Dedifferentiated amniotic fluid mesenchymal stem cell (primary cell): ENCODE data around the gene HMGN3.

ENCODE experiments used
- DNase-seq: peaks from one replicate; pipeline ENCODE4 v3.0.0-alpha.2; 2016; ENCODE audit errors: extremely low spot score

Gene HMGN3

GRCh38 chr6:79232696-79233462 lies 1.6 kb downstream of the HMGN3 start:
- no peak for DNase-seq

DNA sequence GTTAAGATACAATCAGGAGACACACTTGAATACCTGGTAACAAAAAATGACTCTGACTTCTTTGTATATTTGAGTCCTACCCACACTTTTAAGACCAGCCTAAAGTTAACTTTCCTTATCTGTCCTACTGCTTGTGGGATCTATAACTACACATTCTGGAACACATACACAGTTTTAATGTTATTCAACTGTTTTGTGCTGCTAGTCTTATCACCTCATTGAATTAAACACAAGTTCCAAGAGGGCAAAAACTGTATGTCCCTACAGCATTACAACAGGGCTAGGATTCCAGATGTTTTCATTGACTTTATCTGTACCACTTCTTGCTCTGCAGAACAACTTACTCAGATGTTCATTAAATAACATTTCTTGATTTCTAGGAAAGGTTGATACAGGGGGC lies 2.8 kb downstream of the HMGN3 start:
- DNase-seq, result no peak

DNA sequence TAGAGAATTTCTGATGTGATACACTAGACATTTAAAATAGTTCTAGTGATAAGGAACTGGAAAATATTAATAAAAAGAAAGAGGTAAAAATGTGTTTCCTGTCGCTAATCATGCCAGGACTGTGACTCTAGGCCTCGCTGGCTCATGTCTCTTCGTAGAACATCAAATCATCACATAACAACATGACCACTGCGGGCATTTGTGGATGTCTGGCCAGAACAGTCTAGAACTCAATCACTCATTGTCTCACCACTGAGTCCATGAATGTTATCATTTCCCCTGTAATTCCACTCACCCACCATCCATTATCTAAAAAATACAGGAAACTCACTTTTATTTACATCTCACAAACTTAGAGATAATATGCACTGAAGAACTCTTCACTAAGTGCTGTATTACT lies 3.4 kb downstream of the HMGN3 start:
- no peak for DNase-seq

GRCh38 chr6:79230149-79230548 lies 4.3 kb downstream of the HMGN3 start:
- DNase-seq, result no peak

DNA sequence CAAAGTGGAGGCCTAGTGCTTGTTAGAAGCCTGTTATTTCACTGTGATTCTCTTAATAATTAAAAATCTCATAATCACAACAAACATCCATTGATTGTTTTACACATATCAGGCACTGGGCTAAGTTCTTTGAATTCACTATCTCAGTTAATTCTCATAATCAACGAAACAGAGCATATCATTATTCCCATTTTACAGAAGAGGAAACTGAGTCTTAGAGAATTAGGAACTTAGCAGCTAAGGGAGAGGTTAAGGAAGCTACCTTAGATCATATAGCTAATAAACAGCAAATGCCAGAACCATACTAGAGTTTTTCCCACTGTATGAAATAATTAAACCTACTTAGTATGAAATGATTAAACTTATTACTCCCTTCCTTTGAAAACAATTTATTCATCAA lies 7.0 kb downstream of the HMGN3 start:
- no peak for DNase-seq

DNA sequence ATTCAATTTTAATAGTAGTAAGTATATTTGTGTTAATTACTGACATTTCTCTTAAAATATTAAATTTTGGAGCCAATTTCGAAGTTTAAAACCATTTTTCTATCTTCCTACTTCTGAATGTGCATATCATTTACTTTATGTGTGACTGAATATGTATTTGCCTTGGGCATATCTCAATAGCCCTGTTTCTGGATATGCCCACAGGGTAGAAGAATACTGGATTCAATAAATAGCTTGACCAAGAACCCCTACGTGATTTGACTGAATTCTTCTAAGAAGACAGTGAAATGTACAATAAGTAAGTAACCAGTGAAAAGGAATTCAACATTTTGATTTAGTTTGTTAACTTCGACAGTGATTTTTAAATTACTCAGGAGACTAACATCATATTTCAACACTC lies 7.8 kb downstream of the HMGN3 start:
- no peak for DNase-seq

DNA sequence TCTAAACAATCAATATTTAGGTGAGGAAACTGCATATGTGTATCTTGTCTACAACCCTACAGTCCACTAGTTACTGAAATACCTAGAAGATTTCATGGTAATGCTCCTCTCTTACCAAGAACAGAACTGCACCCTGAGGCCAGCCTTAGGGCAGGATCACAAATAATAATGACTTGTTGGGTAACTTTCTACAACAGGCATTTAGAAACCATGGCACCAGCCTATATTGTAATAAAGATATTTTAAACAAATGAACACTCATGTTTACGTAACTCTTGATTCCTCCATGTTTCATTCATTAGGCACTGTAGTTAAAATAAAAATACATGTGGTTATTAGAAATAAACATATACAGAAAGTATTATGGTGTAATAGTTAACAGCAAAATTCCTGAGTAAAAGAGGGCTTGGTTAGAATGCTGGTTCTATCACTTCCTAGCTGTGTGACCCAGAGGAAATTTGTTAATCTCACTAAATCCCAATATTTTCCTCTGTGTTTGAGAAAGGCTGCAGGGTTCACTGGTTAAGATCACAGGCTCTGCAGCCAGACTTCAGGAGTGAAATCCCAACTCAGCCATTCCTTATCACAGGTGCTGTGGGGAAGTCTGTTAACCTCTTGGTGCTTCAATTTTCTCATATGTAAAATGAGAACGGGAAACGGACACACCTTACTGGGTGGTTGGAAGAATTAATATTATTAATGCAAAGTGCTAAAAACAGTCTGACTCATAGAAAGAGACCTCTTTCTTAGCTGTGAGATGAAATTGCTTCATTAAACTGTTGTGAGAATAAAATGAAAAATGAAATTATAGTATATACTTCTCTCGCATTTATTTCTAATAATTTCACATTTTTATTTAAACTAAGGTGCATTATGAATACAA lies 8.5 kb downstream of the HMGN3 start:
- DNase-seq, result no peak

DNA sequence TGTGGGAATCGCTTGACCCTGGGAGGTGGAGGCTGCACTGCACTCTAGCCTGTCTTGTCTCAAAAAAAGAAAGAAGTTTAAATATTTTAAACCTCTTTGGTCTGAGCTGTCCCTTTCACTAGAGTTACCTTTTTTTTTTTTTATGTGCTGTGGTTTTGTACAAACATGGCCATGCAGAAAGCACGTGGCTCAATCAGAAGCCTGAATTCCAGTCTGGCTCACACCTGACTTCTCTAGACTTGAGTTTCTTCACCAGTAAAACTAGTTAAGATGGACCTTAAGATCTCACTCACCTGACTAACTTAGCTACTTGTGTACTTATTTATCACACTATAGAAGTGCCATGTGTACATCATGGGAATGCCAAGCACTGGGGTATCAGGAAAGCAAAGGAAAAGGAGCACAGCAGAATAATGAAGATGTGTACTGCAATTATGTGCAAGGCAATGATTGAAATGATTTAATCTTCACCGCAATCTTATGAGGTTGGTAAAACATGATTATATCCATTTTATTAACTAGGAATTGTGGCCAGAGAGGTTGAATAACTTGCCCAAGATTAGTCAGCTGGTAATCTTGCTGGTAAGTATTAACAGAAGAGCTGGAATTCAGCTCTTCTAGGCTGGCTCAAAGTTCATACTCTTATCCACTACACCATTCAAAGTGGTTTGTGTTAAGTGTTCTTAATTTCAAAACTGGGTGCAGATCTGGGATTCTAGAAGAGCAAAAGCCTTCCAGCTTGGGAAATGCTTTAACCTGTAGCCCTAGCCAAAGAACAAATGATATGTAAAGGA lies 10.7 kb downstream of the HMGN3 start:
- no peak for DNase-seq

DNA sequence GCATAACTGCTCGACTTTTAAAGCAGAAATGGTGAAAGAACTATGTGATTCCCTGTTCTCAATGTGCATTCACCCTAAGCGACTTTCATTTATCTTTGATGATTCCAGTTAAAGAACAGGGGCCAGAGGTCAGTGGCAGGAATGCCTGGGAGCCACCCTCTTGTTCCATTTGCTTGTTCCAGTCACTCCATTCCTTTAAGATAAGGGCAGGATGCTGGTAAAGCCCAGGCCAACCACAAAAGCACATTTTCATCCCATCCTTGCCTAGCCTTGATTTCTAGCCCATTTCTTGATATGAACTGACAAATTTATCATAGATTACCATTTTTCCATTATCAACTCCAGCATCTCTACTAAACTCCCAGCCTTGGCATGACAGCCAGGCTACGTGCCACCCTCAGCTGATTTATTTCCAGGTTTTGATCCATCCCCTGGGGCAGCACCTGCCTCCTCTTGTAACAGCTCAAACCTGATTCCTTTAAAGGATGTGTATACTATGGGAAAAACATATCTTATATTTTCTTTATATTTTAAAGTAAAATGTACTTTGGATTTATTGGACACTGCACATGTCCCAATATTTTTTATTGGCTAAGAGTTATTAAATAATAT lies 19.2 kb downstream of the HMGN3 start:
- no peak for DNase-seq

- no peak for DNase-seq
These were observed 21.6 kb downstream of the HMGN3 start for GRCh38 chr6:79212859-79213258.

GRCh38 chr6:79208816-79209215 lies 25.7 kb downstream of the HMGN3 start:
- DNase-seq, result no peak

- DNase-seq, result no peak
These were observed 30.7 kb downstream of the HMGN3 start for GRCh38 chr6:79203753-79204253.

DNA sequence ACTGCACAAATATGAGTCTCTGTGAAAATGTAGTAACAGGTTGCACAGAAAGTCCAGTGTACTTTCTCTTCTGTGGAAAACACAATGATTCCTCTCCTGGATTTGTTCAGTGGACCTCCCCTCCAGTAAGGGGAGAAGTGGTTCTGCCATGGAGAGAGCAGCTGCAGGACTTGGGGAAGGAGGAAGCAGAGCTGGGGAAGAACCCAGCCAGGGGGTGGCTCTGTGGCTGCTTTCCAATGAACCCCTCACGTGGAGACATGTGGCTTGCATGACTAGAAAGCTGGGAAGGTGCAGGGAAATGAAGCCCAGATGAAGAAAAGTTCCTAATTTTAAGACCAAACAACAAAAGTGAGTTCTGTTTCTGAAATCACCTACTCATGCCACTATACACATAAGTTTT lies 31.9 kb downstream of the HMGN3 start:
- no peak for DNase-seq

DNA sequence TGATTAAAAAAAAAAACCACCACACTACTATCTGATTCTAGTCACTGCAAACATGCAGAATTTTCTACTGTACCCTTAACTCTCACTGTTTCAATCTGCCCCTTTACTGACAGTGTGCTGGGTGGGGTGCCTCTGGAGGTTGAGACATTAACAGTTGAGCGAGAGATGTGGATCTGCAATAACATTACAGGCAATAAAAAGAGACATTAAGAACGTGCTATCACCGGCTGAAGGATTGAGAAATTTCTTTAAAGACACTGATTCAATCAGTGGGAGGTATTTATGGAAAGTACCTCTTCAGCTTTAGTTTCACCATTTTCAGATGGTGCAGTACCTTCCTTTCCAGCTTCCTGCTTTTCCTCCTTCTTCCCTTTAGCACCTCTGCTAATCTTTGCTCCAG lies 32.5 kb downstream of the HMGN3 start:
- no peak for DNase-seq

GRCh38 chr6:79201143-79201542 lies 33.3 kb downstream of the HMGN3 start:
- DNase-seq, result no peak

GRCh38 chr6:79196912-79197311 lies 37.6 kb downstream of the HMGN3 start:
- no peak for DNase-seq

DNA sequence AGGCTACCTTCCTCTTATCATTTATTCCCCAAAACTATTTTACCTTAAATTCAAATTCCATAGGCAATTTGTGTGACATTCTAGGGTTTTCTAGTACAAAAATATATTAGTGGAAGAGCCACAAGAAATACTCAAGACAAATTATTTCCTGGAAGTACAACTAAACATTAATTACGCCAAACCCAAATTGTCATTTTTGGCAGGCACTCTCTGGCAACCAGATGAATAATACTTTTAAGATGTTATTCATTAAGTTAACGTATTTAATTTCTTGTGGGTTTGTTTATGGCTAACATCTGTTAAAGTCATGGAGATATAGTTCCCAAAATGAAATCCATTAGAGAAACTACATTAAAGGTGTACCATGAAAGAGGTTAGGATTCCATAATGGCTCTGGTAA lies 40.5 kb downstream of the HMGN3 start:
- DNase-seq, result no peak

GRCh38 chr6:79189760-79190350 lies 44.6 kb downstream of the HMGN3 start:
- DNase-seq, result no peak

- no peak for DNase-seq
These were observed 45.5 kb downstream of the HMGN3 start for GRCh38 chr6:79188885-79189480.

GRCh38 chr6:79188107-79188506 lies 46.4 kb downstream of the HMGN3 start:
- DNase-seq, result no peak

DNA sequence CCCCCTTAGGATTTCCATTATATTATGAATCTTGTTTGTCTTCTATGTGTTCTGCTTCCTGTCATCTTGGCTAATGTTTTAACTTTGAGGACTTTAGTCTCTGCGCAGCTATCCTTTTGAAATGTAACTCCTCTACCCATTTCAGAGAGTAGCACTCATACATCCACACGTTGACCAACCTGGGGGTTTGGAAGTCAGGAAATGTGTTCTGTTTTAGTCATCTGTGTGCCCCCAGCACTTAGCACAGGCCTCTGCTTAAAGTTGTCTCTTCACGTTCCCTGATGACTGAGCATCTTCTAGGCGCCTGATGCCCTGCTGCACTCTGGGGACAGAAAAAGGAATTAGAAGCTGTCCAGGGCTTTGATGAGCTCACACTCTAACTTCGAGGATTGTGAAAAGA lies 47.9 kb downstream of the HMGN3 start:
- no peak for DNase-seq
